ENCODE results near the gene PRPF19. TPM values are rescaled to one million over a fixed set of nuclear protein-coding genes. Genes with fewer than 3 reads are reported as not detected.

PRPF19 gene
- total RNA-seq, 2 experiments from 2014 or later: 120 to 153 TPM

- CTCF ChIA-PET (ENCODE audit: unreplicated experiment): no interaction called here
Observed at GRCh38 chr11:60862171-60862570, 44.2 kb downstream of the PRPF19 start.

GRCh38 chr11:60860943-60861342 is 45.4 kb downstream of the PRPF19 start:
- intact Hi-C loops (cut with micrococcal nuclease; ENCODE audit: unreplicated experiment): no loop called here

More at GRCh38 chr11:60862171-60862570, 44.2 kb downstream of the PRPF19 start:
- Histone ChIP-seq H3K9me3 (ENCODE audit: low read length) (no peaks in the 10 kb centered on the region), H4K20me1 (ENCODE audit: insufficient read depth, low read length) (no peaks in the 10 kb centered on the region), H2AFZ (ENCODE audit: low read length) (no peak overlapping the region), H3K9me2 (ENCODE audit: insufficient read depth, low read length) (no peaks in the 10 kb centered on the region), H3K79me2 (ENCODE audit: insufficient read depth, low read depth, low read length) (no peaks in the 10 kb centered on the region), H3K4me1 (ENCODE audit: insufficient read depth, low read length, poor library complexity, severe bottlenecking) (peaks cover 10% of the 10 kb centered on the region), H3K36me3 (ENCODE audit: insufficient read depth, low read length) (no peaks in the 10 kb centered on the region), H3K27ac (ENCODE audit: low read depth, low read length, poor library complexity, severe bottlenecking) (no peak overlapping the region), H3K4me3 (ENCODE audit: low read depth, low read length, poor library complexity, severe bottlenecking) (no peak overlapping the region), H3K4me2 (ENCODE audit: low read length) (no peak overlapping the region)
- BruUV-seq (replicated peaks): no TSS peak
- intact Hi-C loops (cut with micrococcal nuclease; ENCODE audit: unreplicated experiment): no loop called here
- POLR2A ChIA-PET: no interaction called here
- TF ChIP-seq EZH2phosphoT487 (IDR thresholded peaks at IDR 0.05; ENCODE audit: borderline replicate concordance, low read depth, low read length): no peak
- no peak for DNase-seq (ENCODE audit: low spot score)

GRCh38 chr11:60859616-60860250 is 46.7 kb downstream of the PRPF19 start:
- no peaks in the 10 kb centered on the region for H3K36me3 ChIP-seq (ENCODE audit: insufficient read depth, low read length)
- no peak overlapping the region for H3K27ac ChIP-seq (ENCODE audit: low read depth, low read length, poor library complexity, severe bottlenecking)
- H3K4me3 ChIP-seq (ENCODE audit: low read depth, low read length, poor library complexity, severe bottlenecking): no peak overlapping the region
- H3K4me1 ChIP-seq (ENCODE audit: insufficient read depth, low read length, poor library complexity, severe bottlenecking): peaks cover 10% of the 10 kb centered on the region
- CTCF ChIA-PET (ENCODE audit: unreplicated experiment): no interaction called here
- H3K9me3 ChIP-seq (ENCODE audit: low read length): no peaks in the 10 kb centered on the region
- POLR2A ChIA-PET: interaction anchor here (0.7 to 0.8 kb wide), 2 partner anchors 10 to 81 kb away, joined by 4 read pairs; no protein-coding TSS in a partner anchor
- intact Hi-C loops (cut with micrococcal nuclease; ENCODE audit: unreplicated experiment): no loop called here
- H3K9me2 ChIP-seq (ENCODE audit: insufficient read depth, low read length): no peaks in the 10 kb centered on the region
- no peak overlapping the region for H3K4me2 ChIP-seq (ENCODE audit: low read length)
- no peaks in the 10 kb centered on the region for H4K20me1 ChIP-seq (ENCODE audit: insufficient read depth, low read length)
- no TSS peak for BruUV-seq (replicated peaks)
- no peaks in the 10 kb centered on the region for H3K79me2 ChIP-seq (ENCODE audit: insufficient read depth, low read depth, low read length)
- TF ChIP-seq CTCF (conservative IDR thresholded peaks at IDR 0.05; ENCODE audit: low read length) (no peak), EZH2phosphoT487 (IDR thresholded peaks at IDR 0.05; ENCODE audit: borderline replicate concordance, low read depth, low read length) (no peak)
- no peak for DNase-seq (ENCODE audit: low spot score)
- no peak overlapping the region for H2AFZ ChIP-seq (ENCODE audit: low read length)

More at GRCh38 chr11:60860943-60861342, 45.4 kb downstream of the PRPF19 start:
- ChIA-PET CTCF (ENCODE audit: unreplicated experiment) (no interaction called here), POLR2A (interaction anchor here (0.6 to 0.8 kb wide), 3 partner anchors 82 to 1083 kb away, joined by 3 to 4 read pairs (median 3); no protein-coding TSS in a partner anchor)
- no peak for TF ChIP-seq CTCF (conservative IDR thresholded peaks at IDR 0.05; ENCODE audit: low read length)
- TF ChIP-seq EZH2phosphoT487 (IDR thresholded peaks at IDR 0.05; ENCODE audit: borderline replicate concordance, low read depth, low read length): no peak
- BruUV-seq (replicated peaks): no TSS peak
- H3K9me3 ChIP-seq (ENCODE audit: low read length): no peaks in the 10 kb centered on the region
- no peak overlapping the region for H3K27ac ChIP-seq (ENCODE audit: low read depth, low read length, poor library complexity, severe bottlenecking)
- H3K9me2 ChIP-seq (ENCODE audit: insufficient read depth, low read length): no peaks in the 10 kb centered on the region
- no peaks in the 10 kb centered on the region for H3K79me2 ChIP-seq (ENCODE audit: insufficient read depth, low read depth, low read length)
- H4K20me1 ChIP-seq (ENCODE audit: insufficient read depth, low read length): no peaks in the 10 kb centered on the region
- H3K4me2 ChIP-seq (ENCODE audit: low read length): no peak overlapping the region
- H2AFZ ChIP-seq (ENCODE audit: low read length): no peak overlapping the region
- no peak for DNase-seq (ENCODE audit: low spot score)
- peaks cover 10% of the 10 kb centered on the region for H3K4me1 ChIP-seq (ENCODE audit: insufficient read depth, low read length, poor library complexity, severe bottlenecking)
- H3K36me3 ChIP-seq (ENCODE audit: insufficient read depth, low read length): no peaks in the 10 kb centered on the region
- H3K4me3 ChIP-seq (ENCODE audit: low read depth, low read length, poor library complexity, severe bottlenecking): no peak overlapping the region

All from OCI-LY7 (cell line).